Measurements from ENCODE around the gene CCR5AS.

Gene CCR5AS

GRCh38 chr3:46358466-46358865 is 48.4 kb downstream of the CCR5AS start:
- H3K9me3 ChIP-seq = no peaks in the 10 kb centered on the region
- no peaks in the 10 kb centered on the region for H3K4me1 ChIP-seq
- no peaks in the 10 kb centered on the region for H3K36me3 ChIP-seq
- no peak overlapping the region for H3K4me3 ChIP-seq
- no peak overlapping the region for H3K27ac ChIP-seq
- DNase-seq (ENCODE audit: low spot score in 2 of 2) = no peak
- intact Hi-C loops (cut with DNase I) = no loop called here
- TF ChIP-seq CTCF (IDR thresholded peaks at IDR 0.05) = no peak
- H3K27me3 ChIP-seq = no peaks in the 10 kb centered on the region

DNA sequence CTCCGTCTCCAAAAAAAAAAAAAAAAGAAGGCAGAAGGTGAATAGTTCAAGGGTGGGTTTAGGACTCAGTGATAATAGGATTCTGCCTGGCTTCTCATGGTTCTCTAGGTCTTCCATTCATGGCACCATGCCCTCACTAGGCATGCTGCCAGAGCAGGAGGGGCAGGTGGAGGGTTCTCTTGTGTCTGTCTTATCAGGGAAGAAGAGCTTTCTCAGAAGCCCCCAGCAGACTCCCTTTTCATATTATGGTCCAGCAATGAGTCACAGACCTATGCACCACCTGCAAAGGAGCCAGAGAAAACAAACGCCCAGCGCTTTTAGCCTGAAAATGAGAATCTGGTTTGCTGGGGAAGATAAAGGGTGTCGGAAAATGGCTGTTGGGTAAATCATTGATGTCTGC is 50.0 kb downstream of the CCR5AS start:
- Histone ChIP-seq H3K4me3 (no peak overlapping the region), H3K27ac (no peak overlapping the region), H3K27me3 (no peaks in the 10 kb centered on the region), H3K36me3 (no peaks in the 10 kb centered on the region), H3K9me3 (no peaks in the 10 kb centered on the region), H3K4me1 (no peaks in the 10 kb centered on the region)
- DNase-seq (ENCODE audit: low spot score in 2 of 2) = no peak
- intact Hi-C loops (cut with DNase I) = no loop called here
- no peak for TF ChIP-seq CTCF (IDR thresholded peaks at IDR 0.05)

DNA sequence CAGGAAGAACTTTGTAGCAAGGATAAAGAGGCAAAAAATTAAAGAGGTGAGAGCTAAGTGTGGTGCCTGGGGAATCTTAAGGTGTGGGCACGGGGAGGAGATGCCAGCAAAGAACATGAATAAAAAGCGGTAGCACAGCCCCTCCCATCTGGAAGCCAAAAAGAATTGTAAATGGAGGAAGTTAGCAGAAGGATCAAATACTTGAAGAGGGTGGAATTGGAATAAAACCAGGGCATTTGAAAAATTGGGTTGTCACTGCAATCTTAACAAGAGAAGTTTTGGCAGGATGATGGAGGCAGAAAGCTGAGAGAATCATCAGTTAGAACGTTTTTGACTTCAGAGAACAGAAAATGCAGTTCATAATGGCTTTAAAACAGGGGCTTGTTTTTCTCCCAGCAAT is 50.6 kb downstream of the CCR5AS start:
- no peak for TF ChIP-seq CTCF (IDR thresholded peaks at IDR 0.05)
- Histone ChIP-seq H3K4me3 (no peak overlapping the region), H3K4me1 (no peaks in the 10 kb centered on the region), H3K36me3 (no peaks in the 10 kb centered on the region), H3K9me3 (no peaks in the 10 kb centered on the region), H3K27ac (no peak overlapping the region), H3K27me3 (no peaks in the 10 kb centered on the region)
- intact Hi-C loops (cut with DNase I) = no loop called here
- no peak for DNase-seq (ENCODE audit: low spot score in 2 of 2)

- no peaks in the 10 kb centered on the region for H3K27me3 ChIP-seq
- no peak overlapping the region for H3K27ac ChIP-seq
- DNase-seq (ENCODE audit: low spot score in 2 of 2) = no peak
- H3K9me3 ChIP-seq = no peaks in the 10 kb centered on the region
- no peak for TF ChIP-seq CTCF (IDR thresholded peaks at IDR 0.05)
- intact Hi-C loops (cut with DNase I) = no loop called here
- no peaks in the 10 kb centered on the region for H3K36me3 ChIP-seq
- H3K4me3 ChIP-seq = no peak overlapping the region
- no peaks in the 10 kb centered on the region for H3K4me1 ChIP-seq
These were observed 51.9 kb downstream of the CCR5AS start for GRCh38 chr3:46354984-46355383.

DNA sequence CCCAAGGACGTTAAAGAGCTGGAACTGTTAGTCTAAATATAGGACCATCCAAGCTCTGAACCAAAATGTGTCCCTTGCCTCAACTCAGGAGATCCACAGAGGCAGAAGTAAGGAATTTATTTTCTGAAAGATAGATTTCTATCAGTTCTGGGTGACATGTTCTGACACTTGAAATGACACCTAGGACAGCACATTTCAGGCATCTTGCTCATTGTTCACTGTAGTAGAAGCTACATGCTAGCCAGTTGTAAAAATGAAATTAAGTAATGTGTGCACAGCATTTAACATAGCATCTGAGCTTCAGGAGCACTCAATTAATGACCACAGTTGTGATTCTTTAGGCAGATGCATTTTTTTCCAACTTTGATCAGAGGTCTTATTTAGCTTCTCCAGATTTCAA is 52.4 kb downstream of the CCR5AS start:
- Histone ChIP-seq H3K4me1 (no peaks in the 10 kb centered on the region), H3K27me3 (no peaks in the 10 kb centered on the region), H3K9me3 (no peaks in the 10 kb centered on the region), H3K36me3 (no peaks in the 10 kb centered on the region), H3K27ac (no peak overlapping the region), H3K4me3 (no peak overlapping the region)
- no peak for DNase-seq (ENCODE audit: low spot score in 2 of 2)
- TF ChIP-seq CTCF (IDR thresholded peaks at IDR 0.05) = no peak
- intact Hi-C loops (cut with DNase I) = no loop called here

DNA sequence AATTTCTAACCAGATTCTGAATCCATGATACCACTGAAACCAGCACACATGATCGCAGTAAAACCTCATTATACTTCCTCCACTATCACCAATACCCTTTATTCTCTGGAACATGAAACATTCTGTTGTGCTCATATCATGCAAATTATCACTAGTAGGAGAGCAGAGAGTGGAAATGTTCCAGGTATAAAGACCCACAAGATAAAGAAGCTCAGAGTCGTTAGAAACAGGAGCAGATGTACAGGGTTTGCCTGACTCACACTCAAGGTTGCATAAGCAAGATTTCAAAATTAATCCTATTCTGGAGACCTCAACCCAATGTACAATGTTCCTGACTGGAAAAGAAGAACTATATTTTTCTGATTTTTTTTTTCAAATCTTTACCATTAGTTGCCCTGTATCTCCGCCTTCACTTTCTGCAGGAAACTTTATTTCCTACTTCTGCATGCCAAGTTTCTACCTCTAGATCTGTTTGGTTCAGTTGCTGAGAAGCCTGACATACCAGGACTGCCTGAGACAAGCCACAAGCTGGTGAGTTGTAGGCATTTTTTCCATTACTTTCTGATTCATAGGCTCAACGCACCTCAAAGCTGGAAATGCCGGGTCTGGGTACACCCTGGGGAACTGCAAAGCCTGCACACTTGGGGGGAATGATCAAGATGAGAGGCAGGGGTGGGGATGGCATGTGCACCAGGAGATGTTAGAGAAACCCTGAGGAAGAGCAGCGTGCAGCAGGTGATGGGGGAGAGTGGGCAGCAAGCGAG is 53.0 kb downstream of the CCR5AS start, which contains the start of gene CCR2:
CCR2 (plus strand) TSS at position 465 of the 764 bp plus-strand sequence. CDS start 3,417 bp downstream, outside the sequence.
- Histone ChIP-seq H3K4me1 (no peaks in the 10 kb centered on the region), H3K27me3 (no peaks in the 10 kb centered on the region), H3K27ac (no peak within 1 kb of the TSS), H3K9me3 (no peaks in the 10 kb centered on the region), H3K4me3 (no peak within 1 kb of the TSS), H3K36me3 (no peaks in the 10 kb centered on the region)
- intact Hi-C loops (cut with DNase I) = no loop called here
- TF ChIP-seq CTCF (IDR thresholded peaks at IDR 0.05) = no peak
- no peak for DNase-seq (ENCODE audit: low spot score in 2 of 2)

Measured in ascending aorta (tissue), 2 donors.